HFF-Myc (cell line): ENCODE results near the gene SEMA3C.

ENCODE experiments used
- DNase-seq: peaks from one replicate; pipeline ENCODE4 v3.0.0-alpha.2; 2011; ENCODE audit warnings: low read depth; ENCODE audit errors: extremely low read depth
- H3K4me3 ChIP-seq: replicated peaks from 2 replicates; pipeline ENCODE4 v1.5.1; 2011; ENCODE audit warnings: low read depth, mild to moderate bottlenecking, control low read depth, low read length
- CTCF ChIP-seq: IDR thresholded peaks from 2 replicates; pipeline ENCODE4 v1.5.1; 2012; ENCODE audit warnings: mild to moderate bottlenecking, low read depth, low read length, control low read depth; ENCODE audit errors: missing control alignments

Gene SEMA3C

GRCh38 chr7:80829527-80829926 lies 89.3 kb downstream of the SEMA3C start:
- DNase-seq = no peak
- H3K4me3 ChIP-seq = no peak overlapping the region
- TF ChIP-seq CTCF = no peak

- no peak for TF ChIP-seq CTCF
- H3K4me3 ChIP-seq = no peak overlapping the region
- DNase-seq = no peak
Measured at GRCh38 chr7:80827239-80827633, 91.6 kb downstream of the SEMA3C start.

- DNase-seq = no peak
Measured at GRCh38 chr7:80826520-80827238, 92.2 kb downstream of the SEMA3C start.

GRCh38 chr7:80825499-80825898 lies 93.4 kb downstream of the SEMA3C start:
- DNase-seq = no peak
- no peak overlapping the region for H3K4me3 ChIP-seq
- no peak for TF ChIP-seq CTCF

More at GRCh38 chr7:80826520-80827238, 92.2 kb downstream of the SEMA3C start:
- TF ChIP-seq CTCF = no peak
- H3K4me3 ChIP-seq = no peak overlapping the region

GRCh38 chr7:80824253-80824652 lies 94.6 kb downstream of the SEMA3C start:
- no peak for DNase-seq
- TF ChIP-seq CTCF = no peak
- H3K4me3 ChIP-seq = no peak overlapping the region

GRCh38 chr7:80823057-80823456 lies 95.8 kb downstream of the SEMA3C start:
- TF ChIP-seq CTCF = no peak
- no peak overlapping the region for H3K4me3 ChIP-seq

More at GRCh38 chr7:80823057-80823456, 95.8 kb downstream of the SEMA3C start:
- no peak for DNase-seq
